ENCODE measurements around the gene PELO. TPM values are rescaled to one million over a fixed set of nuclear protein-coding genes. Genes with fewer than 3 reads are reported as not detected.

PELO gene
- polyA plus RNA-seq, 2 of the 4 experiments (the other 2 are of a cell fraction), result 15.6 to 20.1 TPM

DNA sequence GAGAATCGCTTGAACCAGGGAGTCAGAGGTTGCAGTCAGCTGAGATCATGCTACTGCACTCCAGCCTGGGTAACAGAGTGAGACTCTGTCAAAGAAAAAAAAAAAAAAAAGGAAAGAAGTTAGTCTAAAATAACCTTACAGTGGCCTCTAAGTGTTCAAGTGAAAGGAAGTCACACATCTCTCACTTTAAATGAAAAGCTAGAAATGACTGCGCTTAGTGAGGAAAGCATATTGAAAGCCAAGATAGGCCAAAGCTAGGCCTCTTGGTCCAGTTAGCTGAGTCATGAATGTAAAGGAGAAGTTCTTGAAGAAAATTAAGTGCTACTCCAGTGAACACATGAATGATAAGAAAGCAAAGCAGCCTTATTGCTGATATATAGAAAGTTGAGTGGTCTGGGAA, 38.1 kb downstream of the PELO start:
- DNase-seq (ENCODE audit: low read depth in 1 of 2, low spot score in 1 of 2) (no peak), ATAC-seq (no peak), FAIRE-seq (no peak)
- no peak overlapping the region for H3K27ac ChIP-seq
- ChIA-PET POLR2A (no interaction called here), CTCF (interaction anchor here (1.2 to 1.5 kb wide), 3 partner anchors 14 to 90 kb away, joined by 3 to 4 read pairs (median 4); no protein-coding TSS in a partner anchor)
- no peaks in the 10 kb centered on the region for H3K9me3 ChIP-seq
- 82% methylated on average over 2 of the region's 2 CpGs for WGBS (ENCODE audit: missing lambda C conversion rate)
- TF ChIP-seq SMC3 (IDR thresholded peaks at IDR 0.05), result no peak
- no peak overlapping the region for H3K4me3 ChIP-seq
- no peak overlapping the region for H3K4me2 ChIP-seq
- no peaks in the 10 kb centered on the region for H3K4me1 ChIP-seq

- H3K27ac ChIP-seq, result no peak overlapping the region
- no peaks in the 10 kb centered on the region for H3K9me3 ChIP-seq
- 17% methylated on average over 1 of the region's 1 CpG for WGBS (ENCODE audit: missing lambda C conversion rate)
- H3K4me1 ChIP-seq, result no peaks in the 10 kb centered on the region
- DNase-seq (ENCODE audit: low read depth in 1 of 2, low spot score in 1 of 2) (no peak), ATAC-seq (no peak), FAIRE-seq (no peak)
- ChIA-PET POLR2A (no interaction called here), CTCF (no interaction called here)
- TF ChIP-seq, protein P1, sequence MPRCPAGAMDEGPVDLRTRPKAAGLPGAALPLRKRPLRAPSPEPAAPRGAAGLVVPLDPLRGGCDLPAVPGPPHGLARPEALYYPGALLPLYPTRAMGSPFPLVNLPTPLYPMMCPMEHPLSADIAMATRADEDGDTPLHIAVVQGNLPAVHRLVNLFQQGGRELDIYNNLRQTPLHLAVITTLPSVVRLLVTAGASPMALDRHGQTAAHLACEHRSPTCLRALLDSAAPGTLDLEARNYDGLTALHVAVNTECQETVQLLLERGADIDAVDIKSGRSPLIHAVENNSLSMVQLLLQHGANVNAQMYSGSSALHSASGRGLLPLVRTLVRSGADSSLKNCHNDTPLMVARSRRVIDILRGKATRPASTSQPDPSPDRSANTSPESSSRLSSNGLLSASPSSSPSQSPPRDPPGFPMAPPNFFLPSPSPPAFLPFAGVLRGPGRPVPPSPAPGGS (IDR thresholded peaks at IDR 0.05), result no peak
- TF ChIP-seq CBX2 (IDR thresholded peaks at IDR 0.05; ENCODE audit: borderline replicate concordance, low read depth) (no peak), NR3C1 (IDR thresholded peaks at IDR 0.05) (no peak), POLR2A (IDR thresholded peaks at IDR 0.05; ENCODE audit: low read length) (no peak), POLR2AphosphoS2 (conservative IDR thresholded peaks at IDR 0.05; ENCODE audit: low read length) (no peak), ZFP36 (IDR thresholded peaks at IDR 0.05; ENCODE audit: borderline replicate concordance, partially characterized antibody) (no peak)
- H3K4me3 ChIP-seq, result no peak overlapping the region
- H3K4me2 ChIP-seq, result no peak overlapping the region
Measured at GRCh38 chr5:52827815-52828214, 40.1 kb downstream of the PELO start.

- ChIA-PET CTCF (no interaction called here), POLR2A (no interaction called here)
- Histone ChIP-seq H3K4me3 (no peak overlapping the region), H3K4me1 (no peaks in the 10 kb centered on the region), H3K27ac (no peak overlapping the region), H3K4me2 (no peak overlapping the region), H3K9me3 (no peaks in the 10 kb centered on the region)
- FAIRE-seq (no peak), DNase-seq (ENCODE audit: low read depth in 1 of 2, low spot score in 1 of 2) (no peak), ATAC-seq (no peak)
- TF ChIP-seq CHD4 (IDR thresholded peaks at IDR 0.05; ENCODE audit: borderline replicate concordance) (no peak), SMC3 (IDR thresholded peaks at IDR 0.05) (no peak)
Measured at GRCh38 chr5:52829664-52830063, 41.9 kb downstream of the PELO start.

DNA sequence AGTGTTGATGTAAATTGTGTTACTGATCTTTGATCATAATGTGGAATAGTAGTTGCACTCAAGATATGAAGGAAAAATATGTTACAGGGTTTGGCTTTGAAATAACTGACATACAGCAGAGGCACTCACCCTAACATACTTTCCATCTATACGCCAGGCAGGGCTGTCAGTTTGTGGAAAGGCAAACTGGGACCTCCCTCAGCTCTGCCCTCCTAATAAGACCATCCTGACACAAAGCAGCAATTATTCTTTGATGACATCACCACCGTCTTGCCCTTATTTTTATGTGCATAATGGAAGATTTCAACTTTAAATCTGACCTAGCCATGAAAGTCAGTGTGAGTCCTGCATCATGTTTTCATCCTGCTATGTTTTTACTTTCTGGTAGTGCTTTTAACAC, 42.9 kb downstream of the PELO start:
- Histone ChIP-seq H3K4me1 (no peaks in the 10 kb centered on the region), H3K4me2 (no peak overlapping the region), H3K9me3 (no peaks in the 10 kb centered on the region), H3K27ac (no peak overlapping the region), H3K4me3 (no peak overlapping the region)
- ChIA-PET POLR2A (no interaction called here), CTCF (no interaction called here)
- 71% methylated on average over 2 of the region's 2 CpGs for WGBS (ENCODE audit: missing lambda C conversion rate)
- no peak for ATAC-seq
- TF ChIP-seq SREBF2 (IDR thresholded peaks at IDR 0.05), result no peak
- TF ChIP-seq, protein P2, sequence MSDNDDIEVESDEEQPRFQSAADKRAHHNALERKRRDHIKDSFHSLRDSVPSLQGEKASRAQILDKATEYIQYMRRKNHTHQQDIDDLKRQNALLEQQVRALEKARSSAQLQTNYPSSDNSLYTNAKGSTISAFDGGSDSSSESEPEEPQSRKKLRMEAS (IDR thresholded peaks at IDR 0.05), result no peak
- no peak for TF ChIP-seq GATA3 (IDR thresholded peaks at IDR 0.05; ENCODE audit: borderline replicate concordance)
- TF ChIP-seq, protein P3, sequence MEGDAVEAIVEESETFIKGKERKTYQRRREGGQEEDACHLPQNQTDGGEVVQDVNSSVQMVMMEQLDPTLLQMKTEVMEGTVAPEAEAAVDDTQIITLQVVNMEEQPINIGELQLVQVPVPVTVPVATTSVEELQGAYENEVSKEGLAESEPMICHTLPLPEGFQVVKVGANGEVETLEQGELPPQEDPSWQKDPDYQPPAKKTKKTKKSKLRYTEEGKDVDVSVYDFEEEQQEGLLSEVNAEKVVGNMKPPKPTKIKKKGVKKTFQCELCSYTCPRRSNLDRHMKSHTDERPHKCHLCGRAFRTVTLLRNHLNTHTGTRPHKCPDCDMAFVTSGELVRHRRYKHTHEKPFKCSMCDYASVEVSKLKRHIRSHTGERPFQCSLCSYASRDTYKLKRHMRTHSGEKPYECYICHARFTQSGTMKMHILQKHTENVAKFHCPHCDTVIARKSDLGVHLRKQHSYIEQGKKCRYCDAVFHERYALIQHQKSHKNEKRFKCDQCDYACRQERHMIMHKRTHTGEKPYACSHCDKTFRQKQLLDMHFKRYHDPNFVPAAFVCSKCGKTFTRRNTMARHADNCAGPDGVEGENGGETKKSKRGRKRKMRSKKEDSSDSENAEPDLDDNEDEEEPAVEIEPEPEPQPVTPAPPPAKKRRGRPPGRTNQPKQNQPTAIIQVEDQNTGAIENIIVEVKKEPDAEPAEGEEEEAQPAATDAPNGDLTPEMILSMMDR (IDR thresholded peaks at IDR 0.05), result no peak
- no peak for TF ChIP-seq MAFK (IDR thresholded peaks at IDR 0.05; ENCODE audit: partially characterized antibody)
- no peak for TF ChIP-seq SMC3 (IDR thresholded peaks at IDR 0.05)
- TF ChIP-seq RAD21 (conservative IDR thresholded peaks at IDR 0.05 in 1 of 2, IDR thresholded peaks at IDR 0.05 in 1 of 2), result no peak
- TF ChIP-seq JUNB (IDR thresholded peaks at IDR 0.05), result no peak
- TF ChIP-seq, protein P1 (IDR thresholded peaks at IDR 0.05), result no peak
- TF ChIP-seq EHMT2 (IDR thresholded peaks at IDR 0.05; ENCODE audit: low read depth), result no peak
- no peak for TF ChIP-seq EP300 (IDR thresholded peaks at IDR 0.05)
- TF ChIP-seq RFX5 (IDR thresholded peaks at IDR 0.05), result no peak
- no peak for TF ChIP-seq KDM5A (IDR thresholded peaks at IDR 0.05)
- TF ChIP-seq MAZ (IDR thresholded peaks at IDR 0.05; ENCODE audit: borderline replicate concordance, low read depth, low read length), result no peak
- TF ChIP-seq, protein P4, sequence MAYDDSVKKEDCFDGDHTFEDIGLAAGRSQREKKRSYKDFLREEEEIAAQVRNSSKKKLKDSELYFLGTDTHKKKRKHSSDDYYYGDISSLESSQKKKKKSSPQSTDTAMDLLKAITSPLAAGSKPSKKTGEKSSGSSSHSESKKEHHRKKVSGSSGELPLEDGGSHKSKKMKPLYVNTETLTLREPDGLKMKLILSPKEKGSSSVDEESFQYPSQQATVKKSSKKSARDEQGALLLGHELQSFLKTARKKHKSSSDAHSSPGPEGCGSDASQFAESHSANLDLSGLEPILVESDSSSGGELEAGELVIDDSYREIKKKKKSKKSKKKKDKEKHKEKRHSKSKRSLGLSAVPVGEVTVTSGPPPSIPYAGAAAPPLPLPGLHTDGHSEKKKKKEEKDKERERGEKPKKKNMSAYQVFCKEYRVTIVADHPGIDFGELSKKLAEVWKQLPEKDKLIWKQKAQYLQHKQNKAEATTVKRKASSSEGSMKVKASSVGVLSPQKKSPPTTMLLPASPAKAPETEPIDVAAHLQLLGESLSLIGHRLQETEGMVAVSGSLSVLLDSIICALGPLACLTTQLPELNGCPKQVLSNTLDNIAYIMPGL (CRISPR knock-in tag; IDR thresholded peaks at IDR 0.05; ENCODE audit: borderline replicate concordance), result no peak
- TF ChIP-seq JUN (IDR thresholded peaks at IDR 0.05), result no peak
- no peak for FAIRE-seq
- DNase-seq (ENCODE audit: low read depth in 1 of 2, low spot score in 1 of 2), result no peak
